Measurements from ENCODE around the gene KRT36.

The KRT36 gene

GRCh38 chr17:41457676-41458075 is 32.0 kb downstream of the KRT36 start:
- Histone ChIP-seq H3K9ac (ENCODE audit: insufficient read length, low read depth) (no peak overlapping the region), H3K36me3 (ENCODE audit: insufficient read depth, insufficient read length, low read length) (no peaks in the 10 kb centered on the region), H3K4me3 (ENCODE audit: insufficient read length, low read depth) (no peak overlapping the region), H3K4me1 (ENCODE audit: insufficient read depth, insufficient read length) (no peaks in the 10 kb centered on the region), H3K27me3 (ENCODE audit: insufficient read depth, insufficient read length) (no peaks in the 10 kb centered on the region), H3K9me3 (ENCODE audit: insufficient read depth, low read length) (peaks cover 5% of the 10 kb centered on the region; the same call in 1 of the 2 replicates)
- DNase-seq (ENCODE audit: low read depth, low spot score): no peak
- TF ChIP-seq SUZ12 (IDR thresholded peaks at IDR 0.05; ENCODE audit: extremely low read depth, insufficient read depth, insufficient read length) (no peak), ZNF274 (IDR thresholded peaks at IDR 0.05; ENCODE audit: low read depth, low read length) (no peak), YY1 (IDR thresholded peaks at IDR 0.05; ENCODE audit: insufficient read depth, insufficient read length) (no peak)

GRCh38 chr17:41456204-41456603 is 33.5 kb downstream of the KRT36 start:
- H3K9me3 ChIP-seq (ENCODE audit: insufficient read depth, low read length): peaks cover 20% of the 10 kb centered on the region
- H3K4me1 ChIP-seq (ENCODE audit: insufficient read depth, insufficient read length): no peaks in the 10 kb centered on the region
- TF ChIP-seq SUZ12 (IDR thresholded peaks at IDR 0.05; ENCODE audit: extremely low read depth, insufficient read depth, insufficient read length) (no peak), YY1 (IDR thresholded peaks at IDR 0.05; ENCODE audit: insufficient read depth, insufficient read length) (no peak), ZNF274 (IDR thresholded peaks at IDR 0.05; ENCODE audit: low read depth, low read length) (no peak)
- H3K4me3 ChIP-seq (ENCODE audit: insufficient read length, low read depth): no peak overlapping the region
- no peak overlapping the region for H3K9ac ChIP-seq (ENCODE audit: insufficient read length, low read depth)
- H3K27me3 ChIP-seq (ENCODE audit: insufficient read depth, insufficient read length): no peaks in the 10 kb centered on the region
- peak; percentile 2 for DNase-seq (ENCODE audit: low read depth, low spot score)
- no peaks in the 10 kb centered on the region for H3K36me3 ChIP-seq (ENCODE audit: insufficient read depth, insufficient read length, low read length)

DNA sequence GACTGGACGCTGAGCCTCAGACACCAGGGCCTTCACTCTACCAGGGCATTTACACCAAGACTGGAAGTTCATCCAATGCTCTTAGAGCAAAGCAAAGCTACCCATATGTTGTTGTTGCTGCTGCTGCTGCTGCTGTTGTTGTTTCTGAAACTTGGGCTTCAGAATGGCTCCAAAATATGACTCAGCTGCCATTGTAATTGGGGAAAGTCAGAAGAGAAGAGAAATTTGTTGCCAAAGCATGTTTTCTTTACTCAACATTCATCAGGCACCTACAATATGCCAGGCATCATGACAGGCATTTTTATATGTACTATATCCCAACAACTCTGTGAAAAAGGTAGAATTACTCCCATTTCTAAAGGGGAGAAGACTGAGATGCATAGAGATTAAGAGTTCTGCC is 34.5 kb downstream of the KRT36 start:
- no peak overlapping the region for H3K9ac ChIP-seq (ENCODE audit: insufficient read length, low read depth)
- TF ChIP-seq SUZ12 (IDR thresholded peaks at IDR 0.05; ENCODE audit: extremely low read depth, insufficient read depth, insufficient read length): no peak
- no peak for TF ChIP-seq YY1 (IDR thresholded peaks at IDR 0.05; ENCODE audit: insufficient read depth, insufficient read length)
- TF ChIP-seq ZNF274 (IDR thresholded peaks at IDR 0.05; ENCODE audit: low read depth, low read length): no peak
- H3K36me3 ChIP-seq (ENCODE audit: insufficient read depth, insufficient read length, low read length): no peaks in the 10 kb centered on the region
- H3K4me3 ChIP-seq (ENCODE audit: insufficient read length, low read depth): no peak overlapping the region
- peaks cover 28% of the 10 kb centered on the region for H3K9me3 ChIP-seq (ENCODE audit: insufficient read depth, low read length)
- H3K27me3 ChIP-seq (ENCODE audit: insufficient read depth, insufficient read length): no peaks in the 10 kb centered on the region
- H3K4me1 ChIP-seq (ENCODE audit: insufficient read depth, insufficient read length): no peaks in the 10 kb centered on the region
- DNase-seq (ENCODE audit: low read depth, low spot score): no peak

DNA sequence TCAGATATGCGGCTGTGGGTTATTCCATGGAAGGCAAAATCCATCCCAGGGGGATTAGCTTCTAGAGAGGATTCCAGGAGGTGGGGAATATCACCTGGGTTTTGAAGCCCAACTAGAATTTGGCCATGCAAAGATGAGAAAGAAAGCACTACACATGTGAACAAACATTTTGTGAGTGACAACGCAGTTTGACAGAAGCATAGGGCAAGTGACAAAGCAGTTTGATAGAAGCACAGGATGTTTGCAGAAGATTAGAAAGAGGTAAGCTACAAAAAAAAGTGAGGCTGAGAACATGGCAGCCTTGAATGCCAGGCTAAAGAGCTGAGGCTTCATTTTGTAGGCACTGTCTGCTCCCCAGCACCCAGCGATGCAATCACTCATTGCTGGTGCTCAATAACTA is 36.6 kb downstream of the KRT36 start:
- Histone ChIP-seq H3K27me3 (ENCODE audit: insufficient read depth, insufficient read length) (no peaks in the 10 kb centered on the region), H3K4me3 (ENCODE audit: insufficient read length, low read depth) (no peak overlapping the region), H3K9me3 (ENCODE audit: insufficient read depth, low read length) (peaks cover 28% of the 10 kb centered on the region), H3K4me1 (ENCODE audit: insufficient read depth, insufficient read length) (no peaks in the 10 kb centered on the region), H3K9ac (ENCODE audit: insufficient read length, low read depth) (no peak overlapping the region), H3K36me3 (ENCODE audit: insufficient read depth, insufficient read length, low read length) (no peaks in the 10 kb centered on the region)
- TF ChIP-seq SUZ12 (IDR thresholded peaks at IDR 0.05; ENCODE audit: extremely low read depth, insufficient read depth, insufficient read length) (no peak), YY1 (IDR thresholded peaks at IDR 0.05; ENCODE audit: insufficient read depth, insufficient read length) (no peak), ZNF274 (IDR thresholded peaks at IDR 0.05; ENCODE audit: low read depth, low read length) (no peak)
- no peak for DNase-seq (ENCODE audit: low read depth, low spot score)

DNA sequence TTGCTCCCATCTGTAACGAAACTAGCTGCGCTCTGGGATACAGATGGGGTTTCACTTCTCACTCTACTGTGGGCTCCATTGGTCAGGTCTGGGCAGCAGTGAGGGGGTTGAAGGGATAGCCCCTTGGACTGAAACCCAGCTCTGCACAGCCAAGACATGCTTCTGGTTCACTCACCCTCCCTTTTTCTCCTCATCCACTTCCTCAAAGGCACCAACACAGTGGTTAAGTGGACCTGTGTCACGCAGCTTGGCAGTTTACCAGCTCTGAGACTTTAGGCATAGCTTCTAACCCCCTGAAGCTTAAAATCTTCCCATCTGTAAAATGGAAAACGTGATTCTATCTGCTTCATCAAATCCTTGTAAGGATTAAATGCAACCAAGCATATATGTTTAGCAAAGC is 37.4 kb downstream of the KRT36 start:
- DNase-seq (ENCODE audit: low read depth, low spot score): no peak
- Histone ChIP-seq H3K4me1 (ENCODE audit: insufficient read depth, insufficient read length) (no peaks in the 10 kb centered on the region), H3K9me3 (ENCODE audit: insufficient read depth, low read length) (peaks cover 28% of the 10 kb centered on the region), H3K36me3 (ENCODE audit: insufficient read depth, insufficient read length, low read length) (no peaks in the 10 kb centered on the region), H3K9ac (ENCODE audit: insufficient read length, low read depth) (no peak overlapping the region), H3K4me3 (ENCODE audit: insufficient read length, low read depth) (no peak overlapping the region), H3K27me3 (ENCODE audit: insufficient read depth, insufficient read length) (no peaks in the 10 kb centered on the region)
- TF ChIP-seq YY1 (IDR thresholded peaks at IDR 0.05; ENCODE audit: insufficient read depth, insufficient read length) (no peak), SUZ12 (IDR thresholded peaks at IDR 0.05; ENCODE audit: extremely low read depth, insufficient read depth, insufficient read length) (no peak), ZNF274 (IDR thresholded peaks at IDR 0.05; ENCODE audit: low read depth, low read length) (no peak)

- H3K27me3 ChIP-seq (ENCODE audit: insufficient read depth, insufficient read length): no peaks in the 10 kb centered on the region
Measured at GRCh38 chr17:41451154-41451728, 38.5 kb downstream of the KRT36 start.

GRCh38 chr17:41449008-41449407 is 40.7 kb downstream of the KRT36 start:
- Histone ChIP-seq H3K9ac (ENCODE audit: insufficient read length, low read depth) (no peak overlapping the region), H3K27me3 (ENCODE audit: insufficient read depth, insufficient read length) (no peaks in the 10 kb centered on the region), H3K4me1 (ENCODE audit: insufficient read depth, insufficient read length) (no peaks in the 10 kb centered on the region), H3K4me3 (ENCODE audit: insufficient read length, low read depth) (no peak overlapping the region), H3K9me3 (ENCODE audit: insufficient read depth, low read length) (peaks cover 28% of the 10 kb centered on the region), H3K36me3 (ENCODE audit: insufficient read depth, insufficient read length, low read length) (no peaks in the 10 kb centered on the region)
- TF ChIP-seq ZNF274 (IDR thresholded peaks at IDR 0.05; ENCODE audit: low read depth, low read length) (no peak), YY1 (IDR thresholded peaks at IDR 0.05; ENCODE audit: insufficient read depth, insufficient read length) (no peak), SUZ12 (IDR thresholded peaks at IDR 0.05; ENCODE audit: extremely low read depth, insufficient read depth, insufficient read length) (no peak)
- DNase-seq (ENCODE audit: low read depth, low spot score): no peak

More at GRCh38 chr17:41451154-41451728, 38.5 kb downstream of the KRT36 start:
- H3K4me3 ChIP-seq (ENCODE audit: insufficient read length, low read depth): no peak overlapping the region
- H3K4me1 ChIP-seq (ENCODE audit: insufficient read depth, insufficient read length): no peaks in the 10 kb centered on the region
- no peaks in the 10 kb centered on the region for H3K36me3 ChIP-seq (ENCODE audit: insufficient read depth, insufficient read length, low read length)
- no peak for DNase-seq (ENCODE audit: low read depth, low spot score)
- TF ChIP-seq SUZ12 (IDR thresholded peaks at IDR 0.05; ENCODE audit: extremely low read depth, insufficient read depth, insufficient read length) (no peak), YY1 (IDR thresholded peaks at IDR 0.05; ENCODE audit: insufficient read depth, insufficient read length) (no peak), ZNF274 (IDR thresholded peaks at IDR 0.05; ENCODE audit: low read depth, low read length) (no peak)
- H3K9me3 ChIP-seq (ENCODE audit: insufficient read depth, low read length): peaks cover 28% of the 10 kb centered on the region
- H3K9ac ChIP-seq (ENCODE audit: insufficient read length, low read depth): no peak overlapping the region

Data from NT2/D1 (cell line).